HepG2 (cell line): ENCODE results near the gene HYAL1. TPM values are rescaled to one million over a fixed set of nuclear protein-coding genes. Genes with fewer than 3 reads are reported as not detected.

Experiments used
- ATAC-seq: fragments of 200-7000 bp; cut with Tn5 transposase; 3 replicates; pipeline ENCODE4 v1.9.1; 2020; ENCODE audit warnings: mild to moderate bottlenecking, moderate library complexity
- BruUV-seq: library from RNA; stranded (reverse); fragments of 400-500 nt; replicated peaks from 2 replicates; lab custom pipeline; 2021; lab: Mats Ljungman, UMichigan
- CTCF ChIA-PET: fragments of 300-600 bp; formaldehyde crosslinking; extraction: SDS; loops from one replicate; lab custom pipeline; 2021; ENCODE audit warnings: low total read pairs, inconsistent platforms, low intra/inter-chr PET ratio; lab: Yijun Ruan, JAX
- POLR2A ChIA-PET: fragments of 350-600 bp; sonication (Branson Sonifier 250); formaldehyde crosslinking; loops from one replicate; lab custom pipeline; 2020; ENCODE audit warnings: antibody characterized with exemption, inconsistent platforms; lab: Yijun Ruan, JAX
- DNase-seq: peaks from one replicate; pipeline ENCODE4 v3.0.0-alpha.2; 2015; ENCODE audit warnings: low spot score
- FAIRE-seq: peaks from 3 replicates; lab custom pipeline; 2011; peaks lifted over from hg19 to GRCh38; lab: Jason Lieb, UNC
- H2AFZ ChIP-seq: one replicate; pipeline ENCODE4 v1.6.1; 2011; ENCODE audit warnings: low read length, inconsistent platforms
- H3K27ac ChIP-seq: fragments of 300-600 bp; 3 replicates; pipeline ENCODE4 v1.8.0; 2011; ENCODE audit warnings: mixed run types, mild to moderate bottlenecking, mixed read lengths, low read length, inconsistent platforms; ENCODE audit not compliant: insufficient read depth; ENCODE audit errors: extremely low read length
- H3K27me3 ChIP-seq, 2 experiments: fragments of 200-600 bp in 1 of 2; 2 replicates in 1 of 2; 3 replicates in 1 of 2; pipeline versions ENCODE4 v1.6.0 to v1.8.0; 2011; ENCODE audit warnings: low read length in 2 of 2, mild to moderate bottlenecking in 2 of 2, moderate library complexity in 2 of 2, inconsistent platforms in 1 of 2; ENCODE audit not compliant: insufficient read depth in 2 of 2, control insufficient read depth in 1 of 2
- H3K36me3 ChIP-seq, 2 experiments: fragments of 200-600 bp in 1 of 2; replicated peaks in 1 of 2; 2 replicates in 1 of 2; 3 replicates in 1 of 2; pipeline versions ENCODE4 v1.5.1 to v1.8.0; 2011; ENCODE audit warnings: low read length in 2 of 2, inconsistent platforms in 1 of 2; ENCODE audit not compliant: insufficient read depth in 2 of 2, control insufficient read depth in 1 of 2
- H3K4me1 ChIP-seq: 2 replicates; pipeline ENCODE4 v1.5.1; 2012; ENCODE audit warnings: low read length, inconsistent platforms; ENCODE audit not compliant: insufficient read depth
- H3K4me2 ChIP-seq: 2 replicates; pipeline ENCODE4 v1.6.0; 2011; ENCODE audit warnings: low read depth, low read length, inconsistent platforms
- H3K4me3 ChIP-seq, 3 experiments: fragments of 200-600 bp in 1 of 3; sonication (generic), shearing (Covaris generic) in 1 of 3; replicated peaks in 1 of 3; 2 replicates each; pipeline ENCODE4 v1.5.1; 2011 to 2016; ENCODE audit warnings: low read length in 3 of 3, inconsistent platforms in 2 of 3, low read depth in 2 of 3, mild to moderate bottlenecking in 2 of 3, control low read depth in 1 of 3, mixed read lengths in 1 of 3; ENCODE audit not compliant: insufficient read depth in 1 of 3
- H3K79me2 ChIP-seq: one replicate; pipeline ENCODE4 v1.6.1; 2011; ENCODE audit warnings: low read length, inconsistent platforms; ENCODE audit not compliant: insufficient read depth
- H3K9ac ChIP-seq: 2 replicates; pipeline ENCODE4 v1.6.0; 2011; ENCODE audit warnings: mild to moderate bottlenecking, low read depth, low read length, inconsistent platforms; ENCODE audit not compliant: insufficient read depth
- H3K9me3 ChIP-seq: 2 replicates; pipeline ENCODE4 v1.5.1; 2012; ENCODE audit warnings: mild to moderate bottlenecking, low read length
- H4K20me1 ChIP-seq: 2 replicates; pipeline ENCODE4 v1.6.0; 2011; ENCODE audit warnings: inconsistent platforms, mild to moderate bottlenecking, low read length, moderate library complexity; ENCODE audit not compliant: insufficient read depth
- ESRRA ChIP-seq: sonication (generic); formaldehyde crosslinking; IDR thresholded peaks from 2 replicates; pipeline ENCODE4 v1.5.1; 2020; ENCODE audit warnings: mild to moderate bottlenecking, low read depth, missing genetic modification reagents
- GATAD1 ChIP-seq: IDR thresholded peaks from 2 replicates; pipeline ENCODE4 v1.6.1; 2016; ENCODE audit warnings: missing genetic modification reagents, missing compliant biosample characterization
- HCFC1 ChIP-seq: fragments of 150-350 bp; IDR thresholded peaks from 2 replicates; pipeline ENCODE4 v1.6.1; 2014; ENCODE audit warnings: low read depth, low read length
- HMG20B ChIP-seq: conservative IDR thresholded peaks from 2 replicates; pipeline ENCODE4 v1.6.1; 2016; ENCODE audit warnings: missing genetic modification reagents, missing compliant biosample characterization
- HNF1B ChIP-seq: sonication (generic); formaldehyde crosslinking; IDR thresholded peaks from 2 replicates; pipeline ENCODE4 v1.5.1; 2020; ENCODE audit warnings: mild to moderate bottlenecking, moderate library complexity, missing genetic modification reagents
- MAX ChIP-seq: IDR thresholded peaks from 2 replicates; pipeline ENCODE4 v1.6.1; 2012; ENCODE audit warnings: inconsistent platforms
- NCOA5 ChIP-seq: sonication (generic); formaldehyde crosslinking; IDR thresholded peaks from 2 replicates; pipeline ENCODE4 v1.4.0; 2020; ENCODE audit warnings: missing genetic modification reagents
- PCBP1 ChIP-seq: fragments of 200-400 bp; formaldehyde crosslinking; IDR thresholded peaks from 2 replicates; pipeline ENCODE4 v1.6.1; 2017; ENCODE audit warnings: mild to moderate bottlenecking, low read depth, low read length, borderline replicate concordance
- RBAK ChIP-seq: sonication (generic); formaldehyde crosslinking; IDR thresholded peaks from 2 replicates; pipeline ENCODE4 v1.5.1; 2020; ENCODE audit warnings: mild to moderate bottlenecking, missing genetic modification reagents
- STAG1 ChIP-seq: sonication (generic); formaldehyde crosslinking; IDR thresholded peaks from 2 replicates; pipeline ENCODE4 v1.4.0; 2020; ENCODE audit warnings: missing genetic modification reagents
- ZNF124 ChIP-seq: sonication (generic); formaldehyde crosslinking; IDR thresholded peaks from 2 replicates; pipeline ENCODE4 v1.4.0; 2020; ENCODE audit warnings: missing genetic modification reagents
- ZNF766 ChIP-seq: sonication (generic); formaldehyde crosslinking; IDR thresholded peaks from 2 replicates; pipeline ENCODE4 v1.5.0; 2020; ENCODE audit warnings: missing genetic modification reagents, borderline replicate concordance
- WGBS: methylation state at CpG from one replicate; pipeline ENCODE4 v1.1.6; 2017; ENCODE audit warnings: low lambda C conversion rate; 5-methylcytosine and 5-hydroxymethylcytosine counted together
- in situ Hi-C: cut with HindIII; loops from 2 replicates; pipeline ENCODE4 v1.10.0; 2017; ENCODE audit warnings: low pct_unique_long_range_greater_than_20kb; ENCODE audit not compliant: extremely low pct_ligation_motif_present
- intact Hi-C: fragments of 100-400 bp; cut with micrococcal nuclease; formaldehyde crosslinking; loops from one replicate; pipeline ENCODE4 v1.10.0; 2022; ENCODE audit not compliant: unreplicated experiment
- polyA plus RNA-seq, 8 experiments: library from polyadenylated mRNA; depleted of rRNA in 3 of 8; stranded (reverse) in 7 of 8; unstranded in 1 of 8; fragments of >200 nt; fragmentation: Illumina TruSeq in 4 of 8; extraction: Trizol in 4 of 8; gene quantifications; 2 replicates each; pipeline versions ENCODE4 v1.2.1 to v1.2.3, GENCODE V29; 2011 to 2016; ENCODE audit warnings: low read depth in 4 of 8, missing spikeins in 1 of 8, mixed read lengths in 1 of 8; ENCODE audit not compliant: insufficient read depth in 1 of 8
- total RNA-seq, 5 experiments: library from RNA; depleted of rRNA; stranded (reverse); fragments of >200 nt; fragmentation: Illumina TruSeq; extraction: Trizol; gene quantifications; 2 replicates each; pipeline ENCODE4 v1.2.3, GENCODE V29; 2016; ENCODE audit warnings: low read depth in 1 of 5

The HYAL1 gene
- total and polyA plus RNA-seq, 2 of the 13 experiments (the other 11 are each of a cell fraction or from before 2014, with no cell fraction given): 76.5 to 193 TPM

GRCh38 chr3:50345008-50345407, 41.6 kb upstream of the HYAL1 start:
- no TSS peak for BruUV-seq
- peaks cover 4 to 13% of the 10 kb centered on the region in 2 experiments; a peak in 3 of 5 replicates for H3K36me3 ChIP-seq
- TF ChIP-seq GATAD1 (CRISPR knock-in tag): no peak
- no peak for TF ChIP-seq PCBP1
- TF ChIP-seq NCOA5 (CRISPR knock-in tag): no peak
- TF ChIP-seq MAX: no peak
- TF ChIP-seq, all 625 proteins: peak for 0
- Histone ChIP-seq H3K4me3 (no peak overlapping the region), H3K4me2 (peak overlapping the region; percentile 76; the same call in 1 of the 2 replicates), H3K9me3 (no peaks in the 10 kb centered on the region), H3K27ac (no peak overlapping the region), H3K4me1 (peaks cover 69% of the 10 kb centered on the region), H4K20me1 (0 out of 2 replicates have a peak, but pooled peaks cover 3% of the 10 kb centered on the region), H3K27me3 (0 out of 5 replicates have a peak, but pooled peaks cover 0 to 1% of the 10 kb centered on the region in 2 experiments), H3K79me2 (peaks cover 8% of the 10 kb centered on the region), H2AFZ (no peak overlapping the region), H3K9ac (no peak overlapping the region)
- ChIA-PET CTCF (no interaction called here), POLR2A (interaction anchor here (3.6 kb wide), 1 partner anchor 8 kb away, joined by 18 read pairs; no protein-coding TSS in a partner anchor)
- DNase-seq (no peak), ATAC-seq (no peak), FAIRE-seq (no peak)
- in situ Hi-C loops (loop anchor here (10.0 kb wide), 1 partner anchor 200 kb away; no protein-coding TSS in a partner anchor), intact Hi-C loops (loop anchor here (10.0 kb wide), 1 partner anchor 200 kb away; no protein-coding TSS in a partner anchor)
- 75% methylated on average over 4 of the region's 8 CpGs for WGBS

- FAIRE-seq (peak; percentile 42), ATAC-seq (peak; percentile 79), DNase-seq (no peak)
- H3K4me1 ChIP-seq: peaks cover 67% of the 10 kb centered on the region
- H3K4me2 ChIP-seq: peak overlapping the region; percentile 36
- H3K27ac ChIP-seq: no peak overlapping the region
- BruUV-seq: no TSS peak
- CTCF ChIA-PET: no interaction called here
- no peak overlapping the region for H3K9ac ChIP-seq
- H3K27me3 ChIP-seq: 0 out of 5 replicates have a peak, but pooled peaks cover 0 to 1% of the 10 kb centered on the region in 2 experiments
- in situ Hi-C loops (loop anchor here (10.0 kb wide), 1 partner anchor 202 kb away; no protein-coding TSS in a partner anchor), intact Hi-C loops (loop anchor here (10.0 kb wide), 1 partner anchor 202 kb away; no protein-coding TSS in a partner anchor)
- 47% methylated on average over 5 of the region's 13 CpGs for WGBS
- POLR2A ChIA-PET: interaction anchor here (1.0 kb wide), 1 partner anchor 43 kb away, joined by 3 read pairs; no protein-coding TSS in a partner anchor
- H3K79me2 ChIP-seq: no peaks in the 10 kb centered on the region
- no peak overlapping the region; a peak in 1 of 6 replicates for H3K4me3 ChIP-seq
- H3K9me3 ChIP-seq: no peaks in the 10 kb centered on the region
- no peak overlapping the region for H2AFZ ChIP-seq
- peaks cover 0 to 4% of the 10 kb centered on the region in 2 experiments; a peak in 1 of 5 replicates for H3K36me3 ChIP-seq
- H4K20me1 ChIP-seq: 0 out of 2 replicates have a peak, but pooled peaks cover 3% of the 10 kb centered on the region
- no peak for TF ChIP-seq ZNF766 (CRISPR knock-in tag)
- TF ChIP-seq HCFC1: no peak
- TF ChIP-seq HMG20B (CRISPR knock-in tag): no peak
- no peak for TF ChIP-seq HNF1B
- TF ChIP-seq ZNF124: no peak
- no peak for TF ChIP-seq ESRRA (CRISPR knock-in tag)
- TF ChIP-seq STAG1: peak; percentile 34
- no peak for TF ChIP-seq RBAK (CRISPR knock-in tag)
Observed at GRCh38 chr3:50342813-50343633, 39.6 kb upstream of the HYAL1 start.
